ENCODE results near the gene ZNF678.
"Not testable (repeated sequence)": the region's sequence is repeated elsewhere in the genome, so short reads cannot be mapped to it uniquely, and the experiment has no call there.

ZNF678 gene

GRCh38 chr1:227661495-227661894 is 98.1 kb downstream of the ZNF678 start:
- Mint-ChIP-seq H3K9me3 (peaks cover 15 to 35% of the 10 kb centered on the region in 2 donors), H3K4me1 (no peaks in the 10 kb centered on the region), H3K36me3 (peaks cover 42 to 59% of the 10 kb centered on the region in 2 donors)

GRCh38 chr1:227662933-227663332 is 99.6 kb downstream of the ZNF678 start:
- H3K36me3 Mint-ChIP-seq: peaks cover 43 to 58% of the 10 kb centered on the region in 2 donors
- H3K27me3 Mint-ChIP-seq: no peaks in the 10 kb centered on the region
- H3K9me3 Mint-ChIP-seq: peaks cover 15 to 41% of the 10 kb centered on the region in 2 donors
- no peak overlapping the region for H3K4me3 Mint-ChIP-seq
- no peak for ATAC-seq (replicated peaks)
- no peak for DNase-seq
- no peak overlapping the region for H3K27ac Mint-ChIP-seq
- H3K4me1 Mint-ChIP-seq: no peaks in the 10 kb centered on the region

More at GRCh38 chr1:227661495-227661894, 98.1 kb downstream of the ZNF678 start:
- no peaks in the 10 kb centered on the region for H3K27me3 Mint-ChIP-seq
- no peak overlapping the region for H3K27ac Mint-ChIP-seq
- DNase-seq: no peak
- H3K4me3 Mint-ChIP-seq: no peak overlapping the region
- no peak for ATAC-seq (replicated peaks)

- DNase-seq (no peak), ATAC-seq (replicated peaks) (no peak)
- no peak overlapping the region for H3K4me3 Mint-ChIP-seq
- no peak overlapping the region for H3K27ac Mint-ChIP-seq
- H3K27me3 Mint-ChIP-seq: no peaks in the 10 kb centered on the region
- peaks cover 33 to 44% of the 10 kb centered on the region in 2 donors for H3K36me3 Mint-ChIP-seq
- no peaks in the 10 kb centered on the region for H3K4me1 Mint-ChIP-seq
- peaks cover 13 to 41% of the 10 kb centered on the region in 2 donors for H3K9me3 Mint-ChIP-seq
These were observed 102.9 kb downstream of the ZNF678 start for GRCh38 chr1:227666286-227666685.

- H3K27ac Mint-ChIP-seq: no peak overlapping the region
- DNase-seq (no peak), ATAC-seq (replicated peaks) (no peak)
- peaks cover 22 to 38% of the 10 kb centered on the region in 2 donors for H3K36me3 Mint-ChIP-seq
- H3K9me3 Mint-ChIP-seq: peaks cover 29 to 35% of the 10 kb centered on the region in 2 donors
- no peaks in the 10 kb centered on the region for H3K4me1 Mint-ChIP-seq
- no peak overlapping the region for H3K4me3 Mint-ChIP-seq
- no peaks in the 10 kb centered on the region for H3K27me3 Mint-ChIP-seq
These were observed 110.1 kb downstream of the ZNF678 start for GRCh38 chr1:227673441-227673840.

GRCh38 chr1:227685807-227686206 is 122.5 kb downstream of the ZNF678 start:
- Mint-ChIP-seq H3K27ac (no peak overlapping the region), H3K36me3 (peaks cover 3 to 21% of the 10 kb centered on the region in 2 donors), H3K9me3 (peaks cover 21 to 40% of the 10 kb centered on the region in 2 donors), H3K4me1 (no peaks in the 10 kb centered on the region), H3K4me3 (no peak overlapping the region), H3K27me3 (no peaks in the 10 kb centered on the region)
- ATAC-seq (replicated peaks): no peak
- no peak for DNase-seq

GRCh38 chr1:227697321-227697864 is 134.0 kb downstream of the ZNF678 start:
- Mint-ChIP-seq H3K9me3 (peaks cover 50 to 67% of the 10 kb centered on the region in 2 donors), H3K36me3 (peaks cover 7 to 27% of the 10 kb centered on the region in 2 donors), H3K4me1 (no peaks in the 10 kb centered on the region), H3K27ac (no peak overlapping the region), H3K27me3 (peaks cover 12 to 17% of the 10 kb centered on the region in 2 donors), H3K4me3 (no peak overlapping the region)
- DNase-seq (no peak), ATAC-seq (replicated peaks) (no peak)

GRCh38 chr1:227701631-227702030 is 138.3 kb downstream of the ZNF678 start:
- H3K27me3 Mint-ChIP-seq: peaks cover 10 to 28% of the 10 kb centered on the region in 2 donors
- H3K4me1 Mint-ChIP-seq; DNase-seq; H3K4me3 Mint-ChIP-seq; ATAC-seq (replicated peaks); H3K27ac Mint-ChIP-seq: not testable (repeated sequence)
- peaks cover 53 to 55% of the 10 kb centered on the region in 2 donors for H3K9me3 Mint-ChIP-seq
- H3K36me3 Mint-ChIP-seq: peaks cover 13 to 29% of the 10 kb centered on the region in 2 donors

- no peak for ATAC-seq (replicated peaks)
- Mint-ChIP-seq H3K36me3 (peaks cover 2 to 16% of the 10 kb centered on the region in 2 donors), H3K4me1 (peaks cover 0 to 5% of the 10 kb centered on the region in 2 donors), H3K4me3 (no peak overlapping the region), H3K27me3 (peaks cover 0 to 9% of the 10 kb centered on the region in 2 donors), H3K9me3 (peaks cover 27 to 34% of the 10 kb centered on the region in 2 donors), H3K27ac (no peak overlapping the region)
- DNase-seq: no peak
These were observed 144.5 kb downstream of the ZNF678 start for GRCh38 chr1:227707846-227708245.

GRCh38 chr1:227709451-227709850 is 146.1 kb downstream of the ZNF678 start:
- H3K4me1 Mint-ChIP-seq: peaks cover 0 to 5% of the 10 kb centered on the region in 2 donors
- peaks cover 21 to 30% of the 10 kb centered on the region in 2 donors for H3K9me3 Mint-ChIP-seq
- H3K27me3 Mint-ChIP-seq: peaks cover 0 to 6% of the 10 kb centered on the region in 2 donors
- peaks cover 2 to 17% of the 10 kb centered on the region in 2 donors for H3K36me3 Mint-ChIP-seq
- no peak overlapping the region for H3K4me3 Mint-ChIP-seq
- ATAC-seq (replicated peaks) (no peak), DNase-seq (no peak)
- no peak overlapping the region for H3K27ac Mint-ChIP-seq

GRCh38 chr1:227710474-227710873 is 147.1 kb downstream of the ZNF678 start:
- ATAC-seq (replicated peaks); H3K27ac Mint-ChIP-seq; H3K4me1 Mint-ChIP-seq; DNase-seq; H3K4me3 Mint-ChIP-seq; H3K27me3 Mint-ChIP-seq: not testable (repeated sequence)
- Mint-ChIP-seq H3K36me3 (peaks cover 2 to 23% of the 10 kb centered on the region in 2 donors), H3K9me3 (peaks cover 30 to 35% of the 10 kb centered on the region in 2 donors)

GRCh38 chr1:227712648-227713047 is 149.3 kb downstream of the ZNF678 start:
- Mint-ChIP-seq H3K9me3 (peaks cover 39 to 43% of the 10 kb centered on the region in 2 donors), H3K27me3 (peaks cover 6 to 13% of the 10 kb centered on the region in 2 donors), H3K4me1 (peaks cover 0 to 5% of the 10 kb centered on the region in 2 donors), H3K4me3 (no peak overlapping the region), H3K36me3 (peaks cover 6 to 29% of the 10 kb centered on the region in 2 donors), H3K27ac (peak overlapping the region; percentile 32)
- ATAC-seq (replicated peaks) (peak; percentile 73 to 80), DNase-seq (no peak)

- Mint-ChIP-seq H3K27me3 (peaks cover 10 to 13% of the 10 kb centered on the region in 2 donors), H3K4me1 (no peaks in the 10 kb centered on the region), H3K4me3 (no peak overlapping the region), H3K36me3 (peaks cover 11 to 47% of the 10 kb centered on the region in 2 donors), H3K9me3 (peaks cover 57 to 66% of the 10 kb centered on the region in 2 donors), H3K27ac (no peak overlapping the region)
- ATAC-seq (replicated peaks): no peak
- DNase-seq: no peak
These were observed 155.6 kb downstream of the ZNF678 start for GRCh38 chr1:227718932-227719331.

- DNase-seq (no peak), ATAC-seq (replicated peaks) (no peak)
- Mint-ChIP-seq H3K4me1 (peaks cover 16 to 20% of the 10 kb centered on the region in 2 donors), H3K4me3 (no peak overlapping the region), H3K27ac (no peak overlapping the region), H3K9me3 (peaks cover 39 to 49% of the 10 kb centered on the region in 2 donors), H3K27me3 (peaks cover 10 to 14% of the 10 kb centered on the region in 2 donors), H3K36me3 (peaks cover 5 to 32% of the 10 kb centered on the region in 2 donors)
These were observed 160.1 kb downstream of the ZNF678 start for GRCh38 chr1:227723474-227723873.

GRCh38 chr1:227725046-227725445 is 161.7 kb downstream of the ZNF678 start:
- Mint-ChIP-seq H3K4me3 (no peak overlapping the region), H3K27ac (no peak overlapping the region), H3K36me3 (peaks cover 2 to 28% of the 10 kb centered on the region in 2 donors), H3K4me1 (peaks cover 26 to 35% of the 10 kb centered on the region in 2 donors), H3K27me3 (peaks cover 10 to 14% of the 10 kb centered on the region in 2 donors), H3K9me3 (peaks cover 27 to 39% of the 10 kb centered on the region in 2 donors)
- no peak for ATAC-seq (replicated peaks)
- no peak for DNase-seq

GRCh38 chr1:227726318-227726717 is 163.0 kb downstream of the ZNF678 start:
- Mint-ChIP-seq H3K9me3 (peaks cover 17 to 26% of the 10 kb centered on the region in 2 donors), H3K4me3 (no peak overlapping the region), H3K36me3 (peaks cover 5 to 19% of the 10 kb centered on the region in 2 donors), H3K4me1 (peaks cover 30 to 39% of the 10 kb centered on the region in 2 donors), H3K27me3 (peaks cover 10 to 14% of the 10 kb centered on the region in 2 donors), H3K27ac (no peak overlapping the region)
- DNase-seq (no peak), ATAC-seq (replicated peaks) (no peak)

All from stimulated activated naive B cell treated with anti-CD40 and anti-IgM and Interleukin-4, amounts not matched to agents 10 μg/mL and 1 μg/mL and 100 μg/mL, for 72 hours (primary cell).